Cardiac fibroblast (primary cell): Measurements from ENCODE around the gene PLD1.
A peak's percentile ranks its signal among the peaks of the same experiment; 100 is the strongest.

Experiments used
- DNase-seq, 2 donors: peaks; one replicate each; pipeline versions ENCODE4 v3.0.0 to v3.0.0-alpha.2; 2010; ENCODE audit warnings: low read depth in 2 of 2
- H3K4me3 ChIP-seq, 2 donors: replicated peaks in 1 of 2; 1 replicate in 1 of 2; 2 replicates in 1 of 2; pipeline ENCODE4 v1.5.1; 2011; ENCODE audit warnings: low read depth in 2 of 2, low read length in 2 of 2, mild to moderate bottlenecking in 2 of 2, moderate library complexity in 1 of 2
- CTCF ChIP-seq: IDR thresholded peaks from one replicate; pipeline ENCODE4 v1.5.1; 2011; ENCODE audit warnings: low read depth, mild to moderate bottlenecking, low read length, inconsistent platforms

Gene PLD1

GRCh38 chr3:171614318-171614921 is 195.9 kb downstream of the PLD1 start:
- peak; percentile 24 to 62 for DNase-seq
- peak; percentile 73 for TF ChIP-seq CTCF
- H3K4me3 ChIP-seq: no peak overlapping the region

- TF ChIP-seq CTCF: no peak
- no peak overlapping the region for H3K4me3 ChIP-seq
- DNase-seq: no peak
These were observed 202.8 kb downstream of the PLD1 start for GRCh38 chr3:171607452-171607851.

- no peak overlapping the region for H3K4me3 ChIP-seq
- DNase-seq: peak in 1 of 2 donors; percentile 69
- TF ChIP-seq CTCF: no peak
These were observed 204.0 kb downstream of the PLD1 start for GRCh38 chr3:171606151-171606751.

- DNase-seq: no peak
- H3K4me3 ChIP-seq: no peak overlapping the region
- TF ChIP-seq CTCF: no peak
These were observed 205.9 kb downstream of the PLD1 start for GRCh38 chr3:171604370-171604769.

- no peak for TF ChIP-seq CTCF
- no peak for DNase-seq
These were observed 208.2 kb downstream of the PLD1 start for GRCh38 chr3:171602072-171602471.

GRCh38 chr3:171600030-171600429 is 210.3 kb downstream of the PLD1 start:
- TF ChIP-seq CTCF: no peak
- no peak overlapping the region for H3K4me3 ChIP-seq
- no peak for DNase-seq

More at GRCh38 chr3:171602072-171602471, 208.2 kb downstream of the PLD1 start:
- no peak overlapping the region for H3K4me3 ChIP-seq
